HG02852 (cell line): ENCODE data around the gene LMO1.

Experiments used
- ATAC-seq: cut with Tn5 transposase; IDR thresholded peaks from one replicate; pipeline ENCODE4 v1.9.1; 2021; ENCODE audit warnings: mild to moderate bottlenecking, moderate library complexity; ENCODE audit not compliant: unreplicated experiment

The LMO1 gene

GRCh38 chr11:8207080-8208000 is 56.3 kb downstream of the LMO1 start:
- ATAC-seq, result no peak

GRCh38 chr11:8206251-8207079 is 57.2 kb downstream of the LMO1 start:
- no peak for ATAC-seq

- no peak for ATAC-seq
These were observed 58.1 kb downstream of the LMO1 start for GRCh38 chr11:8205566-8205965.

DNA sequence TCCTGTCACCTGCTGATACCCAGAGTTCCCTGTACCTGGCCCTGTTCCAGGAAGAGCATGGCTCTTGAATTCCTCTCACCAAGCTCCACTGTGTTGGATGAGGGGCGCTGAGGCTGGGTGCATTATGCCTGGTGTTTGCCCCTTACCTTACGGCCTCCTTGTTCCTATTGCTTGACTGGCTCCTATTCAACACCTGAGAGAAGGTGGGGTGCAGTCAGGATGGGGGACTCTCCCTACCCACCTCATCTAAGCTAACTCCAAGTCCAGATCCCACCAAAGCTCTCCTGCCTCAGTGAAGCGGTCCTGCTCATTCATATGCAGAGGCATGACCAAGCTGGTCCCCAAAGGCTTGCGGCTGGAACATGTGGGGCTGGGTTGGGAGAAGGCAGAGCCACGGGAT is 59.1 kb downstream of the LMO1 start:
- no peak for ATAC-seq

- no peak for ATAC-seq
These were observed 59.7 kb downstream of the LMO1 start for GRCh38 chr11:8204025-8204424.

DNA sequence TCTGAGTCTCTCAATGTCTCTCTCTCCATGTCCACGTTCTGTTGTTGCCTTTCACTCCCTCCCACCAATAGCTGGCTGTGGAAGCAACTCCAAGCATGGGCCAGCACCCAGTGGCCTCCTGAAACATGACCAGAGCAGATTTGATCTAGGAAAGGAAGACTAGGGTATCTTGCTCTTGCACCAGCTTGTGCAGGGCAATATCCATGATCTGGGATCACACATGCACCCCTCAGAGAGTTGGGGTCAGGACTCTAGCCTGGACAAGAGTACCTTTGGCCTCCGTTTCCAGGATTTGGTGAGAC is 60.3 kb downstream of the LMO1 start:
- ATAC-seq, result no peak

GRCh38 chr11:8202516-8203413 is 60.9 kb downstream of the LMO1 start:
- no peak for ATAC-seq

DNA sequence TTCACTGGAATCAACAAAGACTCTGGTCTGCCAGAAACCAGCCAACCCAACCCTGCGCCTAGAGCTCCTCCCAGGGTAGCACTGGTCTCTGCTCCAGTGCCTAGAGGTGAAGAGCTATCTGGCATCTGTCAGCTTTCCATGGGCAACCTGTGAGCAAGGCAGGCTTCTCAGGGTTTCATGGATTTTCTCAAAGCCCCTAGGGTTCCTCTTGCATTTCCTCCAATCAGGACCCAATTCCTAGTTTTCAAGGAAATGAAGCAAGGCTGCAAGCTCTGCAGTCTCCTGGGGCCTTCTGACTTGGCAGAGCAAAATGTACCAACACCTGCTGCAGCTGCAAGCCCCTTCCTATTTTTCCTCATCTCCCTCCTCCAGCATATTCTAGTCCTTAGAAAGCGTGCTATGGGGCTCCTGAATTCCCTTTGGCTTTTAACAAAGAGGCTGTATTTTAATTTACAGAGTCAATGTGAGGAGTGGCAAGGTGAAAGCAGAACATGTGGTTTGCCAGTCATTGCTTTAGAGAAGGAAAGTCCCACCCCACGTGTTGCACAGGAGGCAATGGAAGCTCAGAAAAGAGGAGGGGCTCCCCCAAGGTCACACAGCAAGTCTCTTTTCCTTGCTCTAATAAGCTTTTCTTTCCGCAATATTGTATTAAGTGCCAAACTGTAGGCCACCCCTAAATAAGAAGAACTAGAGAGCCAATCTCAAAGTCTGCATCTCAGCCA is 61.9 kb downstream of the LMO1 start:
- peak; percentile 93 for ATAC-seq

- no peak for ATAC-seq
These were observed 64.0 kb downstream of the LMO1 start for GRCh38 chr11:8199676-8200075.

DNA sequence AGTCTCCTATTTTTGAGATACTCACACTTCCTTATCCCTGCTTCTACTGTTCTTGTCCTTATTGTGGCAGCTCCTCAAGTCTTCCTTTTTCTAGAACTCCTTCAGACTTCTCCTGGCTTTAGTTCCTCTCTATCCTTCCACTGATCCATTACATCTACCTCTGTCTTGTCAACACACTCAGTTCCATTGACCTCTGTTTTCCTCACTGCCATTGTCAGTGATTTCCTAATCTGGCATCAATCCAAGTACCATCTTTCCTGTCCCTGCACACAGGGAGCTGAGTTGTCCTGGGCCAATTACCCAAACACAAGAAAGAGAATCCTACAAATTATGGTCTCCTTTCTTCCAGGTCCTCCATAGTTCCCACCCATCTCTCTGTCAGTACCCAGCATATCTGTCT is 66.9 kb downstream of the LMO1 start:
- ATAC-seq, result no peak

GRCh38 chr11:8194956-8195355 is 68.7 kb downstream of the LMO1 start:
- no peak for ATAC-seq

- ATAC-seq, result no peak
These were observed 70.8 kb downstream of the LMO1 start for GRCh38 chr11:8192896-8193209.

GRCh38 chr11:8192016-8192895 is 71.4 kb downstream of the LMO1 start:
- no peak for ATAC-seq

- no peak for ATAC-seq
These were observed 73.2 kb downstream of the LMO1 start for GRCh38 chr11:8190431-8190830.

DNA sequence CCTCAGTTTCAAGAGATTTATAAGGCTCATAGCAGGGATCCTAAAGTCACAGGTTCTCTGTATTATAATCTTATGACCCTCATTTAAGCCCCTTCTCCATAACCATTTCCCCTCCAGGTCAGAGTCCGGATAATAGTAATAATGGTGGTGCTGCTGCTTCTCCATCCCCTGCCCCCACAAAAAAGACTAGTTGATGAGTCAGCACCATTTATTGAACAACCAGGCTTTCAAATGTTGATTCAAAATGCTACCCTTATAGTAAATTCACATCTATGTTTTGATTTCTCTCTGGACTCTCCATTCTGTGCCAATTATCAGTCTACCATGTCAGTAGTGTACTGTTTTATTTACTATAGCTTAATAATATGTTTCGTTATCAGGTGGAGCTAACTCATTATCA is 77.2 kb downstream of the LMO1 start:
- ATAC-seq, result no peak

GRCh38 chr11:8183111-8183510 is 80.6 kb downstream of the LMO1 start:
- ATAC-seq, result no peak

- ATAC-seq, result no peak
These were observed 83.2 kb downstream of the LMO1 start for GRCh38 chr11:8180469-8180868.

DNA sequence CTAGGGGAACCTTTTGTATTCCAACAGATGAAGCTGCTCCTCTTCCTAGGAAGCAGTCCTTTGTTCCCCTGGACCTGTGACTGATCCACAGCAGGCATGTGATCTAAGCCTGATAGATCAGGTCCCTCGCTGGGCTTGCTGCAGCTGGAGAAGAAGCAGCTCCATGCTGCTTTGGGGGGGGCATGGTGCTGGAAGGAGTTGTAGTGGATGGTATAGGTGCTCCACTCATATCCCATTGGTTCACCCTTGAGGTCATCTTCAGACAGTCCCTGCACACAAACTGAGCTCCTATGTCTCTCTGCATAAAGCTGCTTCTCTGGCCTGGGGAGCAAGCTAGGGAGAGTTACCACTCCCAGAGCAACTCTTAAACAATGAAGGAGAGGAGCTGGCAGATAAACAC is 85.4 kb downstream of the LMO1 start:
- ATAC-seq, result no peak

DNA sequence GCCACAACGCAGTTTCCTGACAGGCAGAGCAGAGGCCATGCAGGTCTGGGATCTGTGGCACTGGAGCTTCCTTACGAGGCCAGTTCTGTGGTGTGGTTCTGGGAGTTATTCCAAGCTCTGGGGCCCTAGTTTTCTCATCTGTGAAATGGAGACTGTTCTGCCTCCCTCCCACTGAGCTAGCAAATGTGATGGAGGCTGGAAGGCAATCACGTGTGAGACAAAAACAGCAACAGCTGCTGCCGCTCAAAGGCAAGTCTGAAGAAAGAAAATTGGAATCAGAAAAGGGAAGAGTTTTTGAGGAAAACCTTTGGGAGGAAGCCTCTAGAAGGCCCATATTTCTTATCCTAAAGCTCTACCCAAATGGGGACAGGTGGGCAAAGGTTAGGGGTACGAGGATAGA is 86.5 kb downstream of the LMO1 start:
- no peak for ATAC-seq
